HG03064 (cell line): ENCODE results near the gene TMEM44.

Experiments
- ATAC-seq: cut with Tn5 transposase; IDR thresholded peaks from one replicate; pipeline ENCODE4 v1.9.1; 2021; ENCODE audit warnings: low read depth; ENCODE audit not compliant: unreplicated experiment

Gene TMEM44

GRCh38 chr3:194584866-194585265 lies 48.4 kb downstream of the TMEM44 start:
- no peak for ATAC-seq

- ATAC-seq = no peak
Measured at GRCh38 chr3:194584320-194584776, 48.9 kb downstream of the TMEM44 start.

- no peak for ATAC-seq
Measured at GRCh38 chr3:194582196-194582905, 50.9 kb downstream of the TMEM44 start.

- ATAC-seq = no peak
Measured at GRCh38 chr3:194579091-194579606, 54.1 kb downstream of the TMEM44 start.

- no peak for ATAC-seq
Measured at GRCh38 chr3:194577986-194578905, 55.0 kb downstream of the TMEM44 start.

GRCh38 chr3:194575484-194576210 lies 57.6 kb downstream of the TMEM44 start:
- ATAC-seq = no peak

- ATAC-seq = no peak
Measured at GRCh38 chr3:194574639-194575483, 58.4 kb downstream of the TMEM44 start.

GRCh38 chr3:194573680-194574437 lies 59.4 kb downstream of the TMEM44 start:
- ATAC-seq = no peak

GRCh38 chr3:194572944-194573491 lies 60.2 kb downstream of the TMEM44 start:
- ATAC-seq = no peak

GRCh38 chr3:194572143-194572789 lies 61.0 kb downstream of the TMEM44 start:
- ATAC-seq = no peak

- no peak for ATAC-seq
Measured at GRCh38 chr3:194571491-194572142, 61.6 kb downstream of the TMEM44 start.

- ATAC-seq = no peak
Measured at GRCh38 chr3:194570898-194571297, 62.3 kb downstream of the TMEM44 start.

- ATAC-seq = no peak
Measured at GRCh38 chr3:194570235-194570634, 63.0 kb downstream of the TMEM44 start.

GRCh38 chr3:194569252-194569651 lies 64.0 kb downstream of the TMEM44 start:
- ATAC-seq = no peak

GRCh38 chr3:194565597-194566190 lies 67.5 kb downstream of the TMEM44 start:
- no peak for ATAC-seq

GRCh38 chr3:194562986-194563385 lies 70.2 kb downstream of the TMEM44 start:
- ATAC-seq = no peak

- ATAC-seq = no peak
Measured at GRCh38 chr3:194561306-194561974, 71.8 kb downstream of the TMEM44 start.
